HG03571 (cell line): ENCODE measurements around the gene NFATC4.
A peak's percentile ranks its signal among the peaks of the same experiment; 100 is the strongest.
"Not testable (repeated sequence)": the region's sequence is repeated elsewhere in the genome, so short reads cannot be mapped to it uniquely, and the experiment has no call there.

Experiments used
- ATAC-seq: cut with Tn5 transposase; IDR thresholded peaks from one replicate; pipeline ENCODE4 v1.9.1; 2021; ENCODE audit not compliant: unreplicated experiment

The NFATC4 gene

DNA sequence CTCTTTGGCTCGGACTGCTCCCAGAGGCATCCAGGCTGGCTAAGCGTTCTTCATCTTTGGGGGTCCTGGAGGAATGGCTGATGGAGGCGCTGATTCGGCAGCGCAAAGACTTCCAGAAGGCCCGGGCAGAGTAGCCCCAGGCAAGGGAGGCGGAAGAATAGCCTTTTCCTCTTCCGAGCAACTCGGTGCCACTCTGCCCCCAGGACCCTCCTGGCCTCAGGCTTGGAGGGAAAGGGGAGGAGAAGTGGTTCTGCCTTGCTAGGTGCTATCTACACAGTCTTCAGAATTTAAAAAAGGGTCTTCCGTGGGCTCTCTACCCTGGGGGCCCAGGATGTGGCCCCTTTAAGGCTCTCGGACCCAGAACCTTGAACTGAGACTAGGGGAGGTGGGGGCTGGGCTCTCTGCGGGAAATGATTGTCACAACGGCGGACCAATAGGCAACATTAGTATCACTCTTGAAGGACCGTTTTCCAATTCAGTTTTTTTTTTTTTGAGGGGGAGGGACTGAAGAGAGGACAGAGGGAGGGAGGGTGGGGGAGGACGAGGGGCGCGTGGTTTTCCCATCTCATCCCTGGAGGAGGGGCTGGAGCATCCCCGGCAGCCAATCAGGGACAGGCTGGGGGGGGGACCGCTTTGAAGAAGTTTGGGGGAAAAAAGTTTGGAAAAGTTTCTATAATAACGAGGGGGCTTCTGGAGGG, at the start of gene NFATC4:
NFATC4 (plus strand) TSS at position 671 of the 698 bp plus-strand sequence. CDS start 157 bp downstream, outside the sequence.
- ATAC-seq, result peak; percentile 10

DNA sequence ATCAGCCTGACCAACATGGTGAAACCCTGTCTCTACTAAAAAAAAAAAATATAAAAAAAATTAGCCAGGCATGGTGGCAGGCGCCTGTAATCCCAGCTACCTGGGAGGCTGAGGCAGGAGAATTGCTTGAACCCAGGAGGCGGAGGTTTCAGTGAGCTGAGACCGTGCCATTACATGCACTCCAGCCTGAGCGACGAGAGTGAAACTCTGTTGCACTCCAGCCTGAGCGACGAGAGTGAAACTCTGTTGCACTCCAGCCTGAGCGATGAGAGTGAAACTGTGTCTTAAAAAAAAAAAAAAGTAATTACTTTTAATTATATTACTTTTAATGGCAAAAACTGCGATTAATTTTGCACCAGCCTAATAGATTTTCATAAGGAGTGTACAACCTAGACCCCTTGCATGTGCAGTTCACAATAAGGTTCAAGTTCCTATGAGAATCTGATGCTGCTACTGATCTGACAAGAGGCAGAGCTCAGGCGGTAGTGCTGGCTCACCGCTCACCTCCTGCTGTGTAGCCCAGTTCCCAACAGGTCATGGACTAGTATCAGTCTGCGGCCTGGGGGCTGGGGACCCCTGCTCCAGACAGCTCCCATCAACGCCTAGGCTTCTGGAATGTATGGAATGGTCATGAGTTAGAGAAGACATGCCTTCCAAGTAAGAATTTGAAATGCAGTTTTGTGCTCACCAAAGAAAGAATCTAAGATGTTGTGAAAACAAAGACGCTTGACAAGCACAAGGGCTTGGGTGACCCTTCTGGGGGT, 46.6 kb upstream of the NFATC4 start:
- no peak for ATAC-seq

- ATAC-seq, result no peak
Observed at GRCh38 chr14:24322672-24323071, 45.3 kb upstream of the NFATC4 start.

DNA sequence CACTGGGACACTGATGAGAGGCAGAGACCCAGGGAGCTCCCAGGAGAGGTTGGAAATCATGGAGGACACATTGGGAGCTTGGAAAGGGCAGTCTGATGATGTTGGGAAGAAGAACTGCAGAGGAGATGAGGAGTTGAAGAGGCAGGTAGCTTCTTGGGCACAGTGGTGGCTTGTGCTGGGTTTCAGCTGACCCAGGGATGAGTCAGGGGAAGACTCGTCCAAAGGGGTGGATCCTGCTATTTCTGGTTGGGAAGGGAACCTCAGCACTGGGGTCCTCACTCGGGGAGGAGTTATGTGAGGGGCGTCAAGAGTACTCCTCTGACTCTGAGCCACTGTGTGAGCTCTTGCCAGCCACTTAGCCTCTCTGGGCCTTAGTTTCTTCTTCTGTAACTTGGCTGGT, 44.6 kb upstream of the NFATC4 start:
- ATAC-seq, result no peak

DNA sequence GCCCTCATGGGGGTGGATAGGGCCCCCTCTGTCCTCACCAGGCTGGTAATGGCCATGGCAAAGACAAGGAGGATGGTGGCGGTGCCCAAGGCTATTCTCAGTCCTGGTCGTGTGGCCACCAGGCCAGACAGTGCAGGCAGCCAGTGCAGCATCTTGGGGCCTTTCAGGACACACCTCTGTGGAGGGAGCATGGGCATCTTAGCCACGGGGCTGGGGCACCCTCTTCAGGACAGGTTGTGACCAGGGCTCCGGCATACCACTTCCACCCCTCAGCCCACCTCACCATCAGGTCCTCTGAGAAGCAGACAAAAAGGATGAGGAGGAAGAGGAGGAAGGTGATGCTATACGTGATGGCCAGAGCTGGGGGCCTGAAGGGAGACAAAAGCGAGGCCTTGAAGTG, 44.0 kb upstream of the NFATC4 start:
- no peak for ATAC-seq

GRCh38 chr14:24325041-24325530, 42.9 kb upstream of the NFATC4 start:
- no peak for ATAC-seq

- ATAC-seq, result no peak
Observed at GRCh38 chr14:24325963-24326362, 42.0 kb upstream of the NFATC4 start.

DNA sequence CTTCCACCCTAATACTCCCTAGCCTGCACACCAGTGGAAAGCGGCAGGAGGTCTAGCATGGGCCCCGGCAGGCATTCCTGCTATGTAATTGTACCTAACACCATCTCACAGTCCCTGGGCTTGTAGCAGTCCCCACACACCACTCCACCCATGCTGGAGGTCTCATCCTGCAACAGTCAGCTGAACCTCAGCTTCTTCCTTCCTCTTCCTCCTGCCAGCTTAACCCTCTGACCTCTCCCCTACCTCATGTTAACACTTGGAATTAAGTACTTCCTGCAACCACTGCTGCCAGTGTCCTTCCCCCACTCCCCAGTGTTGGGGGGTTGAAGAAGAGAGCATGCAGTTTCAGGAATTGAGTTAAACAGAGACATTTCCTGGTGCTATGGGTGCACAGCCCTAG, 40.7 kb upstream of the NFATC4 start:
- ATAC-seq, result no peak

GRCh38 chr14:24327914-24328313, 40.1 kb upstream of the NFATC4 start:
- not testable (repeated sequence) for ATAC-seq

DNA sequence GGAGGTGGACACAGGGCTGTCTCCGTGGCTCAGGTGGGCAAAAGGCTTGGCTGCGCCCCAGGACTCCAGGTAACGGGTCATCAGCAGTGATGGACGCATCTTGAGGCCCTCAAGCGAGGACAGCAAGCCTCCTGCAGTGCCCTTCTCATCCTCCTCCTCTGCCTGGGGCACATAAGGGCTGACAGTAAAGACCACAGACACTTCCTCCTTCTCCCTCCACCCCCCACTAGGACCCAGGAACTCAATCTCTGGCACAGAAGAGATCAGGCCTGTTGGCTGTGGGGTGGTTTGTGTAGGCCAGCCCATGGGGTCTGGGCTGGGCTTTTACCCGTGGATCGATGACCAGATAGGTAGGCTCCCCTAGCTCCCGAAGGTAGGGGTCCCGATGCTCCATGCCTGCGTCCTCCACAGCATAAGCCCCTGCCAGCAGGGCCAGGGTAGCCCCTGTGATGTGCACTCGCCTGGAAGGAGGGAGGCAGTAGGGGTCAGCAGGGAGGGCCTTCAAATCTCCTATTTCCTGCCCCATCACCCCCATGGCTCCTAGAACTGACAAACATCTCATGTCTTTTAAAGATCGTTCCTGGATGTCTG, 38.8 kb upstream of the NFATC4 start:
- no peak for ATAC-seq

- ATAC-seq, result no peak
Observed at GRCh38 chr14:24329736-24330135, 38.2 kb upstream of the NFATC4 start.

GRCh38 chr14:24330973-24331674, 36.9 kb upstream of the NFATC4 start:
- ATAC-seq, result no peak

- ATAC-seq, result no peak
Observed at GRCh38 chr14:24331731-24332267, 36.2 kb upstream of the NFATC4 start.

GRCh38 chr14:24332268-24332993, 35.6 kb upstream of the NFATC4 start:
- peak; percentile 83 for ATAC-seq

- ATAC-seq, result no peak
Observed at GRCh38 chr14:24334431-24335291, 33.3 kb upstream of the NFATC4 start, which contains the start of gene ADCY4. Gene ADCY4 (minus strand): TSS chr14:24335071. CDS start chr14:24334652, 419 bp downstream.

GRCh38 chr14:24335461-24336171, 32.4 kb upstream of the NFATC4 start:
- no peak for ATAC-seq

GRCh38 chr14:24337144-24337823, 30.7 kb upstream of the NFATC4 start:
- ATAC-seq, result no peak

- no peak for ATAC-seq
Observed at GRCh38 chr14:24337824-24338175, 30.2 kb upstream of the NFATC4 start.
